Liver (tissue), 9 donors: ENCODE data around the gene AFP. TPM values are rescaled to one million over a fixed set of nuclear protein-coding genes. Genes with fewer than 3 reads are reported as not detected.
A peak's percentile ranks its signal among the peaks of the same experiment; 100 is the strongest.

Experiments
- DNase-seq: peaks from one replicate; pipeline ENCODE4 v3.0.0-alpha.2; 2017; ENCODE audit warnings: low spot score
- H3K27ac ChIP-seq, 2 donors: one replicate each; pipeline ENCODE4 v1.7.0; 2013; ENCODE audit warnings: inconsistent platforms in 2 of 2, low read length in 2 of 2, control low read depth in 1 of 2, low read depth in 1 of 2, mild to moderate bottlenecking in 1 of 2
- H3K27me3 ChIP-seq, 4 donors: one replicate each; pipeline versions ENCODE4 v1.6.1 to v1.7.0; 2013; ENCODE audit warnings: low read length in 3 of 4, inconsistent platforms in 1 of 4, mild to moderate bottlenecking in 1 of 4, moderate library complexity in 1 of 4; ENCODE audit not compliant: control insufficient read depth in 4 of 4, insufficient read depth in 4 of 4
- H3K36me3 ChIP-seq, 4 donors: one replicate each; pipeline versions ENCODE4 v1.6.1 to v1.7.0; 2013; ENCODE audit warnings: low read length in 3 of 4, mild to moderate bottlenecking in 3 of 4, low read depth in 1 of 4, moderate library complexity in 1 of 4; ENCODE audit not compliant: control insufficient read depth in 4 of 4, insufficient read depth in 3 of 4
- H3K4me1 ChIP-seq, 4 donors: one replicate each; pipeline versions ENCODE4 v1.6.1 to v1.7.0; 2013; ENCODE audit warnings: low read length in 3 of 4, mild to moderate bottlenecking in 3 of 4, moderate library complexity in 1 of 4; ENCODE audit not compliant: control insufficient read depth in 4 of 4, insufficient read depth in 4 of 4
- H3K4me3 ChIP-seq, 3 donors: one replicate each; pipeline versions ENCODE4 v1.6.1 to v1.7.0; 2013; ENCODE audit warnings: low read length in 3 of 3, control low read depth in 1 of 3, low read depth in 1 of 3, mild to moderate bottlenecking in 1 of 3
- H3K9ac ChIP-seq, 2 donors: one replicate each; pipeline ENCODE4 v1.7.0; 2013; ENCODE audit warnings: low read length in 2 of 2, mild to moderate bottlenecking in 2 of 2, moderate library complexity in 2 of 2, control low read depth in 1 of 2, low read depth in 1 of 2
- H3K9me3 ChIP-seq, 4 donors: one replicate each; pipeline versions ENCODE4 v1.6.1 to v1.7.0; 2013; ENCODE audit warnings: low read length in 3 of 4; ENCODE audit not compliant: control insufficient read depth in 4 of 4
- ATF3 ChIP-seq: IDR thresholded peaks from 2 replicates; pipeline ENCODE4 v1.6.1; 2016; ENCODE audit warnings: antibody characterized with exemption
- EGR1 ChIP-seq, 2 donors: IDR thresholded peaks; 2 replicates each; pipeline ENCODE4 v1.6.1; 2016 to 2018; ENCODE audit warnings: antibody characterized with exemption in 2 of 2, low read depth in 2 of 2
- FOXA1 ChIP-seq: IDR thresholded peaks from 2 replicates; pipeline ENCODE4 v1.6.1; 2016; ENCODE audit warnings: antibody characterized with exemption
- FOXA2 ChIP-seq: IDR thresholded peaks from 2 replicates; pipeline ENCODE4 v1.6.1; 2016; ENCODE audit warnings: antibody characterized with exemption
- GABPA ChIP-seq, 2 donors: IDR thresholded peaks in 1 of 2; conservative IDR thresholded peaks in 1 of 2; 2 replicates each; pipeline ENCODE4 v1.6.1; 2016; ENCODE audit warnings: antibody characterized with exemption in 2 of 2, mild to moderate bottlenecking in 1 of 2, moderate library complexity in 1 of 2
- HNF4A ChIP-seq, 2 donors: conservative IDR thresholded peaks; 2 replicates each; pipeline ENCODE4 v1.6.1; 2016; ENCODE audit warnings: antibody characterized with exemption in 2 of 2, mild to moderate bottlenecking in 2 of 2
- HNF4G ChIP-seq: IDR thresholded peaks from 2 replicates; pipeline ENCODE4 v1.6.1; 2016; ENCODE audit warnings: antibody characterized with exemption
- JUND ChIP-seq, 2 donors: IDR thresholded peaks; 2 replicates each; pipeline ENCODE4 v1.6.1; 2016; ENCODE audit warnings: antibody characterized with exemption in 2 of 2
- NR2F2 ChIP-seq: IDR thresholded peaks from 2 replicates; pipeline ENCODE4 v1.6.1; 2016; ENCODE audit warnings: antibody characterized with exemption
- RAD21 ChIP-seq, 2 donors: IDR thresholded peaks; 2 replicates each; pipeline ENCODE4 v1.6.1; 2016; ENCODE audit warnings: antibody characterized with exemption in 2 of 2, mild to moderate bottlenecking in 2 of 2
- RXRA ChIP-seq, 2 donors: IDR thresholded peaks; 2 replicates each; pipeline ENCODE4 v1.6.1; 2017 to 2018; ENCODE audit warnings: antibody characterized with exemption in 2 of 2, mild to moderate bottlenecking in 1 of 2
- SP1 ChIP-seq: IDR thresholded peaks from 2 replicates; pipeline ENCODE4 v1.6.1; 2018; ENCODE audit warnings: antibody characterized with exemption, mild to moderate bottlenecking
- YY1 ChIP-seq: IDR thresholded peaks from 2 replicates; pipeline ENCODE4 v1.6.1; 2016; ENCODE audit warnings: antibody characterized with exemption, mild to moderate bottlenecking
- WGBS: extraction: QIAGEN DNeasy Blood & Tissue Kit; methylation state at CpG from one replicate; pipeline ENCODE4 v1.1.7; 2013; 5-methylcytosine and 5-hydroxymethylcytosine counted together
- polyA plus RNA-seq, 2 donors: library from polyadenylated mRNA; stranded (reverse) in 1 of 2; unstranded in 1 of 2; fragments of 200-250 nt in 1 of 2; fragments of >200 nt in 1 of 2; fragmentation: Nextera tagmentation in 1 of 2; extraction: Ambion mirVana in 1 of 2; gene quantifications; one replicate each; pipeline versions ENCODE4 v1.2.1 to v1.2.3, GENCODE V29; 2013 to 2015
- total RNA-seq, 2 donors: library from RNA; depleted of rRNA; stranded (reverse); fragments of >200 nt; gene quantifications; one replicate each; pipeline ENCODE4 v1.2.3, GENCODE V29; 2014
- TF ChIP-seq, protein P1 (sequence below): IDR thresholded peaks from 2 replicates; pipeline ENCODE4 v1.6.1; 2016; ENCODE audit warnings: antibody characterized with exemption
- TF ChIP-seq, protein P2 (sequence below): IDR thresholded peaks from 2 replicates; pipeline ENCODE4 v1.6.1; 2016; ENCODE audit warnings: antibody characterized with exemption
- TF ChIP-seq, protein P3 (sequence below): fragments of 150-350 bp; IDR thresholded peaks from 2 replicates; pipeline ENCODE4 v1.5.1; 2017; ENCODE audit warnings: improper control_type of control experiment, low read depth, low read length; ENCODE audit not compliant: missing input control
- TF ChIP-seq, protein P4 (sequence below): IDR thresholded peaks from 2 replicates; pipeline ENCODE4 v1.6.1; 2016; ENCODE audit warnings: antibody characterized with exemption, mild to moderate bottlenecking
- donor health status: healthy.
- donor health status: healthy.
- donor health status: healthy.
- donor health status: healthy.
- donor health status: healthy.

AFP gene
- total and polyA plus RNA-seq, 4 donors, result 1.0 to 3,875 (median 5.7) TPM

DNA sequence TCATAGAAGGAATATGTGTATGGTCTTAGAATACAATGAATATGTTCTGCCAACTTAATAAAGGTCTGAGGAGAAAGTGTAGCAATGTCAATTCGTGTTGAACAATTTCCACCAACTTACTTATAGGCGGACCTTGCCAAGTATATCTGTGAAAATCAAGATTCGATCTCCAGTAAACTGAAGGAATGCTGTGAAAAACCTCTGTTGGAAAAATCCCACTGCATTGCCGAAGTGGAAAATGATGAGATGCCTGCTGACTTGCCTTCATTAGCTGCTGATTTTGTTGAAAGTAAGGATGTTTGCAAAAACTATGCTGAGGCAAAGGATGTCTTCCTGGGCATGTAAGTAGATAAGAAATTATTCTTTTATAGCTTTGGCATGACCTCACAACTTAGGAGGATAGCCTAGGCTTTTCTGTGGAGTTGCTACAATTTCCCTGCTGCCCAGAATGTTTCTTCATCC lies 22.7 kb upstream of the AFP start:
- Histone ChIP-seq H3K9ac (peak overlapping the region in 1 of 2 donors; percentile 64), H3K27ac (no peak overlapping the region), H3K27me3 (no peaks in the 10 kb centered on the region), H3K36me3 (peaks cover 4 to 76% (median 42%) of the 10 kb centered on the region in 4 donors), H3K9me3 (no peaks in the 10 kb centered on the region), H3K4me1 (peaks cover 0 to 28% (median 18%) of the 10 kb centered on the region in 4 donors), H3K4me3 (peak overlapping the region in 1 of 3 donors; percentile 39)
- WGBS, result 37% methylated on average over 4 of the region's 4 CpGs
- DNase-seq, result no peak
- no peak for TF ChIP-seq JUND (IDR thresholded peaks at IDR 0.05)
- no peak for TF ChIP-seq YY1
- TF ChIP-seq, protein P1, sequence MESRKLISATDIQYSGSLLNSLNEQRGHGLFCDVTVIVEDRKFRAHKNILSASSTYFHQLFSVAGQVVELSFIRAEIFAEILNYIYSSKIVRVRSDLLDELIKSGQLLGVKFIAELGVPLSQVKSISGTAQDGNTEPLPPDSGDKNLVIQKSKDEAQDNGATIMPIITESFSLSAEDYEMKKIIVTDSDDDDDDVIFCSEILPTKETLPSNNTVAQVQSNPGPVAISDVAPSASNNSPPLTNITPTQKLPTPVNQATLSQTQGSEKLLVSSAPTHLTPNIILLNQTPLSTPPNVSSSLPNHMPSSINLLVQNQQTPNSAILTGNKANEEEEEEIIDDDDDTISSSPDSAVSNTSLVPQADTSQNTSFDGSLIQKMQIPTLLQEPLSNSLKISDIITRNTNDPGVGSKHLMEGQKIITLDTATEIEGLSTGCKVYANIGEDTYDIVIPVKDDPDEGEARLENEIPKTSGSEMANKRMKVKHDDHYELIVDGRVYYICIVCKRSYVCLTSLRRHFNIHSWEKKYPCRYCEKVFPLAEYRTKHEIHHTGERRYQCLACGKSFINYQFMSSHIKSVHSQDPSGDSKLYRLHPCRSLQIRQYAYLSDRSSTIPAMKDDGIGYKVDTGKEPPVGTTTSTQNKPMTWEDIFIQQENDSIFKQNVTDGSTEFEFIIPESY, result no peak
- TF ChIP-seq RAD21 (IDR thresholded peaks at IDR 0.05), result no peak
- no peak for TF ChIP-seq NR2F2
- TF ChIP-seq, protein P2, sequence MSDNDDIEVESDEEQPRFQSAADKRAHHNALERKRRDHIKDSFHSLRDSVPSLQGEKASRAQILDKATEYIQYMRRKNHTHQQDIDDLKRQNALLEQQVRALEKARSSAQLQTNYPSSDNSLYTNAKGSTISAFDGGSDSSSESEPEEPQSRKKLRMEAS, result no peak
- TF ChIP-seq FOXA1, result no peak
- peak; percentile 27 for TF ChIP-seq SP1
- TF ChIP-seq HNF4G, result peak; percentile 27
- TF ChIP-seq GABPA (IDR thresholded peaks at IDR 0.05 in 1 of 2, conservative IDR thresholded peaks at IDR 0.05 in 1 of 2), result no peak
- TF ChIP-seq, protein P3, sequence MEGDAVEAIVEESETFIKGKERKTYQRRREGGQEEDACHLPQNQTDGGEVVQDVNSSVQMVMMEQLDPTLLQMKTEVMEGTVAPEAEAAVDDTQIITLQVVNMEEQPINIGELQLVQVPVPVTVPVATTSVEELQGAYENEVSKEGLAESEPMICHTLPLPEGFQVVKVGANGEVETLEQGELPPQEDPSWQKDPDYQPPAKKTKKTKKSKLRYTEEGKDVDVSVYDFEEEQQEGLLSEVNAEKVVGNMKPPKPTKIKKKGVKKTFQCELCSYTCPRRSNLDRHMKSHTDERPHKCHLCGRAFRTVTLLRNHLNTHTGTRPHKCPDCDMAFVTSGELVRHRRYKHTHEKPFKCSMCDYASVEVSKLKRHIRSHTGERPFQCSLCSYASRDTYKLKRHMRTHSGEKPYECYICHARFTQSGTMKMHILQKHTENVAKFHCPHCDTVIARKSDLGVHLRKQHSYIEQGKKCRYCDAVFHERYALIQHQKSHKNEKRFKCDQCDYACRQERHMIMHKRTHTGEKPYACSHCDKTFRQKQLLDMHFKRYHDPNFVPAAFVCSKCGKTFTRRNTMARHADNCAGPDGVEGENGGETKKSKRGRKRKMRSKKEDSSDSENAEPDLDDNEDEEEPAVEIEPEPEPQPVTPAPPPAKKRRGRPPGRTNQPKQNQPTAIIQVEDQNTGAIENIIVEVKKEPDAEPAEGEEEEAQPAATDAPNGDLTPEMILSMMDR, result no peak
- TF ChIP-seq, protein P4, sequence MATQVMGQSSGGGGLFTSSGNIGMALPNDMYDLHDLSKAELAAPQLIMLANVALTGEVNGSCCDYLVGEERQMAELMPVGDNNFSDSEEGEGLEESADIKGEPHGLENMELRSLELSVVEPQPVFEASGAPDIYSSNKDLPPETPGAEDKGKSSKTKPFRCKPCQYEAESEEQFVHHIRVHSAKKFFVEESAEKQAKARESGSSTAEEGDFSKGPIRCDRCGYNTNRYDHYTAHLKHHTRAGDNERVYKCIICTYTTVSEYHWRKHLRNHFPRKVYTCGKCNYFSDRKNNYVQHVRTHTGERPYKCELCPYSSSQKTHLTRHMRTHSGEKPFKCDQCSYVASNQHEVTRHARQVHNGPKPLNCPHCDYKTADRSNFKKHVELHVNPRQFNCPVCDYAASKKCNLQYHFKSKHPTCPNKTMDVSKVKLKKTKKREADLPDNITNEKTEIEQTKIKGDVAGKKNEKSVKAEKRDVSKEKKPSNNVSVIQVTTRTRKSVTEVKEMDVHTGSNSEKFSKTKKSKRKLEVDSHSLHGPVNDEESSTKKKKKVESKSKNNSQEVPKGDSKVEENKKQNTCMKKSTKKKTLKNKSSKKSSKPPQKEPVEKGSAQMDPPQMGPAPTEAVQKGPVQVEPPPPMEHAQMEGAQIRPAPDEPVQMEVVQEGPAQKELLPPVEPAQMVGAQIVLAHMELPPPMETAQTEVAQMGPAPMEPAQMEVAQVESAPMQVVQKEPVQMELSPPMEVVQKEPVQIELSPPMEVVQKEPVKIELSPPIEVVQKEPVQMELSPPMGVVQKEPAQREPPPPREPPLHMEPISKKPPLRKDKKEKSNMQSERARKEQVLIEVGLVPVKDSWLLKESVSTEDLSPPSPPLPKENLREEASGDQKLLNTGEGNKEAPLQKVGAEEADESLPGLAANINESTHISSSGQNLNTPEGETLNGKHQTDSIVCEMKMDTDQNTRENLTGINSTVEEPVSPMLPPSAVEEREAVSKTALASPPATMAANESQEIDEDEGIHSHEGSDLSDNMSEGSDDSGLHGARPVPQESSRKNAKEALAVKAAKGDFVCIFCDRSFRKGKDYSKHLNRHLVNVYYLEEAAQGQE, result no peak
- TF ChIP-seq RXRA (IDR thresholded peaks at IDR 0.05), result no peak
- no peak for TF ChIP-seq HNF4A (conservative IDR thresholded peaks at IDR 0.05)
- TF ChIP-seq ATF3, result no peak

DNA sequence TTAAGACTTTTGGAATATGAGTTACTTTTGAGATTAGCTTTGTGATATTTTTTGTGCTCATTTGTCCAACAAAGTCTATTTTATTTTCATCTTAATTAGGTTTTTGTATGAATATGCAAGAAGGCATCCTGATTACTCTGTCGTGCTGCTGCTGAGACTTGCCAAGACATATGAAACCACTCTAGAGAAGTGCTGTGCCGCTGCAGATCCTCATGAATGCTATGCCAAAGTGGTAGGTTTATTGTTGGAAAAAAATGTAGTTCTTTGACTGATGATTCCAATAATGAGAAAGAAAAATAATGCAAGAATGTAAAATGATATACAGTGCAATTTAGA lies 21.1 kb upstream of the AFP start:
- Histone ChIP-seq H3K4me1 (peaks cover 0 to 19% (median 7%) of the 10 kb centered on the region in 4 donors), H3K9ac (peak overlapping the region in 1 of 2 donors; percentile 2), H3K27ac (no peak overlapping the region), H3K9me3 (no peaks in the 10 kb centered on the region), H3K36me3 (peaks cover 6 to 82% (median 50%) of the 10 kb centered on the region in 4 donors), H3K4me3 (no peak overlapping the region), H3K27me3 (no peaks in the 10 kb centered on the region)
- no peak for DNase-seq
- WGBS, result 36% methylated on average over 2 of the region's 2 CpGs
- no peak for TF ChIP-seq FOXA1
- no peak for TF ChIP-seq RXRA (IDR thresholded peaks at IDR 0.05)
- no peak for TF ChIP-seq FOXA2
- TF ChIP-seq EGR1 (IDR thresholded peaks at IDR 0.05; ENCODE audit: low read depth in 2 of 2), result no peak
- TF ChIP-seq SP1, result no peak
- TF ChIP-seq ATF3, result no peak
